ENCODE measurements around the gene MTLN.
"Not testable (repeated sequence)": the region's sequence is repeated elsewhere in the genome, so short reads cannot be mapped to it uniquely, and the experiment has no call there.

The MTLN gene

DNA sequence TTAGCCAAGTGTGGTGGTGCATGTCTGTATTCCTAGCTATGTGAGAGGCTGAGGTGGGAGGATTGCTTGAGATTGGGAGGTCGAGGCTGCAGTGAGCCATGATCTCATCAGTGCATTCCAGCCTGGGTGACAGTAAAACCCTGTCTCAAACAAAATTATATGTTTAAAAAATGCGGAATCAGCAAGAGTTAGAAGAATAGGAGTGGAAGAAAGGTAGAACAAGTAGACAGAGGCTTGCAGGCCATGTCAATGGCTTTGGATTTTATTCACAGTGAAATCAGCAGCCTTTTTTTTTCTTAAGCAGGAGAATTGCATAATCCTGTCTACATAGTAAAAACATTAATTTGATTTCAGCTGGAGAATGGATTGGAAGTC is 7.8 kb upstream of the MTLN start:
- no peak for DNase-seq (ENCODE audit: extremely low spot score)
- CTCF ChIA-PET = no interaction called here
- TF ChIP-seq SUZ12 (IDR thresholded peaks at IDR 0.05) = no peak
- TF ChIP-seq SP1 (IDR thresholded peaks at IDR 0.05) = no peak
- TF ChIP-seq CTBP1 (IDR thresholded peaks at IDR 0.05; ENCODE audit: borderline replicate concordance) = no peak
- TF ChIP-seq LEF1 (IDR thresholded peaks at IDR 0.05; ENCODE audit: borderline replicate concordance) = no peak
- TF ChIP-seq HDGF (IDR thresholded peaks at IDR 0.05; ENCODE audit: borderline replicate concordance) = no peak
- no peak for TF ChIP-seq FOXA1 (IDR thresholded peaks at IDR 0.05)
- TF ChIP-seq NFRKB (IDR thresholded peaks at IDR 0.05) = no peak
- no peak for TF ChIP-seq L3MBTL2 (conservative IDR thresholded peaks at IDR 0.05)
- no peak for TF ChIP-seq FOXK2 (IDR thresholded peaks at IDR 0.05)
- no peak for TF ChIP-seq BHLHE40 (IDR thresholded peaks at IDR 0.05; ENCODE audit: borderline replicate concordance)
- TF ChIP-seq, protein P1, sequence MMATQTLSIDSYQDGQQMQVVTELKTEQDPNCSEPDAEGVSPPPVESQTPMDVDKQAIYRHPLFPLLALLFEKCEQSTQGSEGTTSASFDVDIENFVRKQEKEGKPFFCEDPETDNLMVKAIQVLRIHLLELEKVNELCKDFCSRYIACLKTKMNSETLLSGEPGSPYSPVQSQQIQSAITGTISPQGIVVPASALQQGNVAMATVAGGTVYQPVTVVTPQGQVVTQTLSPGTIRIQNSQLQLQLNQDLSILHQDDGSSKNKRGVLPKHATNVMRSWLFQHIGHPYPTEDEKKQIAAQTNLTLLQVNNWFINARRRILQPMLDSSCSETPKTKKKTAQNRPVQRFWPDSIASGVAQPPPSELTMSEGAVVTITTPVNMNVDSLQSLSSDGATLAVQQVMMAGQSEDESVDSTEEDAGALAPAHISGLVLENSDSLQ (IDR thresholded peaks at IDR 0.05) = no peak
- no peak for TF ChIP-seq TARDBP (IDR thresholded peaks at IDR 0.05)
- no peak for TF ChIP-seq FOXM1 (IDR thresholded peaks at IDR 0.05; ENCODE audit: borderline replicate concordance)
- TF ChIP-seq ELF4 (IDR thresholded peaks at IDR 0.05) = no peak
- no peak for TF ChIP-seq ARNT (IDR thresholded peaks at IDR 0.05)
- TF ChIP-seq ZNF384 (IDR thresholded peaks at IDR 0.05) = no peak
- POLR2A ChIA-PET = no interaction called here

DNA sequence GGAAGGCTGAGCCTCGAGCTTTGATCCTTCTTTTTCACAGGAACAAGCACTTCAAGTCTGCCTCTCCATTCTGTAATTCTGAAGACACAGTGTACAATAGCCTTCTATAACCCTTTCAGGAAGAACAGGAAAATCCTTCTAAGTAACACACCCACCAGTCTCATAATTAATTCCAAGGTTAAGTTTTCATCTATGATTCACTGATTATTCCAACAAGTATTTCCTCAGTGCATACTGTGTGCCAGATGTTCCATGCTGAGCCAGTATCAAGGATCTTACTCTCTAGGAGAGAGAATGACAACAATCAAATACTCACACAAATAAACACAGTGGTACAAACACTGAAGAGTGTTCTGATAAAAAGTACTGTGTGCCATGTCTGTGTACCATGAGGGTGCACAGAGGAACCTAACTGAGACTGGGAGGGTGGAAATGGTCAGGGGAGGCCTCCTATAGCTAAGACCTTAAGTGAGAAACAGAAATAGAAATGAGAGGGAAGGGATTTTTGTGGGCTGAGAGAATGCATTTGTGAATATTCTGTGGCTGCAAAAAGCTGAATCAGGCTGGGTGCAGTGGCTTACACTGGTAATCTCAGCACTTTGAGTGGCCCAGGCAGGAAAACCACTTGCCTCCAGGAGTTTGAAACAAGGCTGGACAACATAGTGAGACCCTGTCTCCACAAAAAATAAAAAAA is 7.3 kb upstream of the MTLN start:
- POLR2A ChIA-PET = no interaction called here
- TF ChIP-seq TARDBP (IDR thresholded peaks at IDR 0.05) (no peak), SP1 (IDR thresholded peaks at IDR 0.05) (no peak), BHLHE40 (IDR thresholded peaks at IDR 0.05; ENCODE audit: borderline replicate concordance) (no peak), LEF1 (IDR thresholded peaks at IDR 0.05; ENCODE audit: borderline replicate concordance) (no peak), L3MBTL2 (conservative IDR thresholded peaks at IDR 0.05) (no peak), ARNT (IDR thresholded peaks at IDR 0.05) (no peak), CTBP1 (IDR thresholded peaks at IDR 0.05; ENCODE audit: borderline replicate concordance) (no peak), SUZ12 (IDR thresholded peaks at IDR 0.05) (no peak), FOXA1 (IDR thresholded peaks at IDR 0.05) (no peak), HDGF (IDR thresholded peaks at IDR 0.05; ENCODE audit: borderline replicate concordance) (no peak), ZNF384 (IDR thresholded peaks at IDR 0.05) (no peak), FOXK2 (IDR thresholded peaks at IDR 0.05) (no peak), ELF4 (IDR thresholded peaks at IDR 0.05) (no peak), NFRKB (IDR thresholded peaks at IDR 0.05) (no peak), FOXM1 (IDR thresholded peaks at IDR 0.05; ENCODE audit: borderline replicate concordance) (no peak)
- TF ChIP-seq, protein P1 (IDR thresholded peaks at IDR 0.05) = no peak
- CTCF ChIA-PET = no interaction called here
- DNase-seq (ENCODE audit: extremely low spot score) = no peak

DNA sequence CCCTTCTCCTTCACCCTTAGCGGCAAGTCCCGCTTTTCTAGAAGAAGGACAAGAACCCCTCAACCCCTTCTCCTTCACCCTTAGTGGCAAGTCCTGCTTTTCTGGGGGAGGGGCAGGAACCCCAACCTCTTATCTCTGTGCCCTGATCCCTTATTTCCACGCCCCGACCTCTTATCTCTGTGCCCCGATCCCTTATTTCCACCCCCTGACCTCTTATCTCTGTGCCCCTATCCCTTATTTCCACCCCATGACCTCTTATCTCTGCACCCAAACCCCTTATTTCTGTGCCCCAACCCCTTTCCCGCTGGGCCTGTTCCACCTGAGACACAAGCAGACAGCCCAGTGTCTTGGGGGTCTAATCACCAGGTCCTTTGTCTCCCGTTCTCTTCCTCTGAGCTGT is 6.5 kb upstream of the MTLN start:
- POLR2A ChIA-PET; CTCF ChIA-PET; DNase-seq (ENCODE audit: extremely low spot score): not testable (repeated sequence)

DNA sequence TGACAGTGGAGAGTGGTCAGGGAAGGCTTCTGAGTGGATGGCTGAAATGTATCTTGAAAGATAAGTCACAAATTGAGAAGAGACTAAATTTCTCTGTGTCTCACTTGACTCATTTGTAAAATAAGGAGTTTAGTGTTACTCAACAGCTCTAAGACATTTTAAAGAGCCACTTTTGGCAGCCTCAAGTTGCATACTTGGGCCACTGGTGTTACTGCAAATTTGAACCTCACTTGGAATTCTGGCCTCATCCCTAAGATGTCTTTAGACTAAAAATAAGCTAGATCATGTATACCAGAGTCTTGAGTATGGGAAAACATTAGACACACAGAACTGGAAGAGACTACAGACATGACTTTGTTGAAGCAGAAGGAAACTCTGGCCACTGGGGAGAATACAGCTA is 4.5 kb upstream of the MTLN start:
- POLR2A ChIA-PET = no interaction called here

DNA sequence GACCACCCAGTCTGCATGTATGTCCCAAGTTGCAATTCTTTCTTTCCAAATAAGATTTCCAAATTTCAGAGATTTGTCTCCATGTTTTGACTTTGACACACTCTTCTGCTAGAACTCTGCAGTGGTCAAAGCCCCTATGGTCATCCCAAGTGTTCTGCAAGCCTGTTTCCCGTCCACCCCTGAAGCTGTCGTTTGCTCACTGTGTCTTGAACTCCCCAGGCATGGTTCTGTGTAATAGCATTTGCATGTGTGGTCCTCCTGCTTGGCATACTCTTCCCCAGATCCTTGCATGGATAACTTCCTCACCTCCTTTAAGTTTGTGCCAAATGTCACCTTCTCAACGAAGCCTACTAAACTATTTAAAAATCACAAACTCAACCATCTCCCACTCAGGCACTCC is 3.9 kb upstream of the MTLN start:
- no peak for DNase-seq (ENCODE audit: extremely low spot score)
- ChIA-PET POLR2A (no interaction called here), CTCF (no interaction called here)
- TF ChIP-seq ARNT (IDR thresholded peaks at IDR 0.05) (no peak), BHLHE40 (IDR thresholded peaks at IDR 0.05; ENCODE audit: borderline replicate concordance) (no peak), NFRKB (IDR thresholded peaks at IDR 0.05) (no peak), ELF4 (IDR thresholded peaks at IDR 0.05) (no peak), CTBP1 (IDR thresholded peaks at IDR 0.05; ENCODE audit: borderline replicate concordance) (no peak), TARDBP (IDR thresholded peaks at IDR 0.05) (no peak), SUZ12 (IDR thresholded peaks at IDR 0.05) (no peak), ZNF384 (IDR thresholded peaks at IDR 0.05) (no peak), HDGF (IDR thresholded peaks at IDR 0.05; ENCODE audit: borderline replicate concordance) (no peak), FOXM1 (IDR thresholded peaks at IDR 0.05; ENCODE audit: borderline replicate concordance) (no peak), SP1 (IDR thresholded peaks at IDR 0.05) (no peak), LEF1 (IDR thresholded peaks at IDR 0.05; ENCODE audit: borderline replicate concordance) (no peak), FOXA1 (IDR thresholded peaks at IDR 0.05) (no peak), L3MBTL2 (conservative IDR thresholded peaks at IDR 0.05) (no peak), FOXK2 (IDR thresholded peaks at IDR 0.05) (no peak)
- TF ChIP-seq, protein P1 (IDR thresholded peaks at IDR 0.05) = no peak

More for the DNA sequence above, 4.5 kb upstream of the MTLN start:
- no peak for TF ChIP-seq NFRKB (IDR thresholded peaks at IDR 0.05)
- TF ChIP-seq HDGF (IDR thresholded peaks at IDR 0.05; ENCODE audit: borderline replicate concordance) = no peak
- TF ChIP-seq ARNT (IDR thresholded peaks at IDR 0.05) = no peak
- no peak for TF ChIP-seq FOXA1 (IDR thresholded peaks at IDR 0.05)
- no peak for TF ChIP-seq FOXK2 (IDR thresholded peaks at IDR 0.05)
- TF ChIP-seq ZNF384 (IDR thresholded peaks at IDR 0.05) = no peak
- TF ChIP-seq, protein P1 (IDR thresholded peaks at IDR 0.05) = no peak
- TF ChIP-seq BHLHE40 (IDR thresholded peaks at IDR 0.05; ENCODE audit: borderline replicate concordance) = no peak
- no peak for TF ChIP-seq L3MBTL2 (conservative IDR thresholded peaks at IDR 0.05)
- TF ChIP-seq ELF4 (IDR thresholded peaks at IDR 0.05) = no peak
- no peak for TF ChIP-seq CTBP1 (IDR thresholded peaks at IDR 0.05; ENCODE audit: borderline replicate concordance)
- TF ChIP-seq LEF1 (IDR thresholded peaks at IDR 0.05; ENCODE audit: borderline replicate concordance) = no peak
- TF ChIP-seq SP1 (IDR thresholded peaks at IDR 0.05) = no peak
- TF ChIP-seq FOXM1 (IDR thresholded peaks at IDR 0.05; ENCODE audit: borderline replicate concordance) = no peak
- TF ChIP-seq SUZ12 (IDR thresholded peaks at IDR 0.05) = no peak
- no peak for TF ChIP-seq TARDBP (IDR thresholded peaks at IDR 0.05)
- no peak for DNase-seq (ENCODE audit: extremely low spot score)
- CTCF ChIA-PET = no interaction called here

All from HEK293T (cell line).